Embryonic facial prominence (tissue), 1 donor: Measurements from ENCODE around the gene AKAP10.
"Not testable (repeated sequence)": the region's sequence is repeated elsewhere in the genome, so short reads cannot be mapped to it uniquely, and the experiment has no call there.

Source experiments
- DNase-seq: peaks from one replicate; pipeline ENCODE4 v3.0.0-alpha.2; 2016; ENCODE audit errors: extremely low spot score

Gene AKAP10

DNA sequence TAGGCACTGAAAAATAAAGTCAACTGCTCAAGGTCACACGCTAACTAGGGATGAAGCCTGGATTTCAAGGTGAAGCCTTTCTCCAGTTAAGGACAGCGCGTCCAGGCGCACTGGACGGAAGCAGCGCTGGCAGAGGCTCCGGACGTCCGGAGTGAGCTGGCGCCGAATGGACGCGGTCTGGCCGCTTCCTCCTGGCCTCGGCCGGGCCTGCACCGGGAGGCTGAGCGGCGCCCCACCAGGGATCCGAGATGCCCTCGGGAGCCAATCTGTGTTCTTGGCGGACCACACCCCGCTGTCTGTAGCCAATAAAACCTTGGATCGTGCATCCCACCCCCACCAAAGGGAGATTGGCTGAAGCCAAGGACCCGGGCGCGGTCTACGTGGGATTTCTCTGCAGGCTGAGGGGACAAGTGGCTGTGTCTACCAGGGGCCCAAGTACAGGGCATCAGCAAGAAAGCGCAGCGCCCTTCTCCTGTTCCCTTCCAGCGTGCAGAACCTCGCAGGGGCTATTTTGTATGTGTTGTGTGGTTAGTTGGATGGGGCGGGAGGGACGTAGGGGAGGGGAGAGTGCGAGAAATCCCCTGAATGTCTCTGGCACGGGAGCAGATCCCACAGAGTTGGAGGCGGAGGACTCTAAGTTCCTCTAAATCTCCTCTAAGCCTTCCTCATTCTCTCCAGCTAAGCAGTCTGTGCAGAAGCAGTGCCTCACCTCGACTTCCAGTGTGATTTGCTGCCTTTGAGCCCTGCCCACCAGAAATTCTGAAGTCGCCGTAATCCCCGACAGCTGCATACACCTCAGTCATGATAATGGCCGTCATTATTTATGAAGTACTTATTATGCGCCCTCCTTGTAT, 2.5 kb upstream of the AKAP10 start:
- DNase-seq = no peak

DNA sequence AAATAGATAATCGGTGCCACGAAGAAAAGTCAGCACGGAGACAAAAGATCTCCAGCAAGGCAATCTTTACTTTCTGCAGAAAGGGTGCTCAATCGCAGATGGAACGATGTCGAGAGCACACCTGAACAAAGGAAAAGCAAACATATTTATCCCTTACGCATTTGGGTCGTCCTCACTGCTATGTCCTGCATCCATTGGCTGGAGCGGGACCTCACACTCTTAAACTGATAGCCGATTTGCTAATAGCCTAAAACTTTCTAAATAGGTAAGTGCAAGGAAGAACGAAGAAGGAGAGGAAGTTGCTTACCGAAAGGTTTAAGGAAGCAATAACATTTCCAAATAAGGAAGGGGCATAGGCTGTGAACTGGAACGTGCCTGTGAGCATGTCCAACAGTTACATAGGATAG, 1.2 kb upstream of the AKAP10 start:
- no peak for DNase-seq

DNA sequence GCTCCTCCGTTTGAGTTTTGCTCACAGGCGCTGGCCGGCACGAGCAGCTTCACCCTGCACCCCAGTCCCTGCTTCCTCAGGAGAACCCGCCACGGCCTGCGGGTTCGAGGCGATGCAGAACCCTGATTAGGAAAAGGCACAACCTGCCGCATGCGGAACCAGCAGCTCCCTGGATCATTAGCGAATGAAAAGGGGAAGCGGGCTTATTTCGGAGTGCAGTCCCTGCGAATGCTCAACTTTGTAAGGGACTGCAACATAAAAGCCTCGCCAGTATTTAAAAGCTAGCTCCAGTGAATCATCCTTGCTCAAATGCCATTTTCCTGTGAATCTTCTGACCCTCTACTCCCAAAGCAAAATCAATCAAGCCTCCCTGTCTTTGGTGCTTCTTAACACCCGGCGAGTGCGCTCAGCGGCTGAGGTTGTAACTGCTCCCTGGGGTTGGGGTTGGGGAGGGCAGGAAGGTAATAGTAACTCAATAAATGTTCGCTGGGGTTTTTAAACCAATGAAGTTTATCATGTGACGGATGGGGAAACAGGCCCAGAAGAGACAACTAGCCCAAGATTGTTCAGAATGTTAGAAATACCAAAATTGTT, 678 bp upstream of the AKAP10 start:
- no peak for DNase-seq

DNA sequence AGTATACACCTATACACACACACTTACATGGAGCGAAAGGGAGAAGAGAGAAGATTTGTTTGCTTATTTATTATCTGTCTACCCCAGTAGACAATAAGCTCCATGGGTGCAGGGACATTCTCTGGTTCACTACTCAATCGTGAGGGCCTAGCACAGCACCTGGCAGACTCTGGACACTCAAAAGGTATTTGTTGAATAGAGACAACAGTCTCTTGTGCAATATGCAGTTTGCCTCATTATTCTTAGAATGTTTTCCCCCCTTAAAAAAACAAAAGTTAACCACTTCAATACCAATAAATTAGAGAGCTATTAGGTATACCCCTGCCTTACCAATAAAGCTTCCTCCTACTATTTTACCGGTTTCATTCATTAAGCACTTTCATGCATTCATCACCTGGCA, 2.0 kb downstream of the AKAP10 start:
- DNase-seq = no peak

DNA sequence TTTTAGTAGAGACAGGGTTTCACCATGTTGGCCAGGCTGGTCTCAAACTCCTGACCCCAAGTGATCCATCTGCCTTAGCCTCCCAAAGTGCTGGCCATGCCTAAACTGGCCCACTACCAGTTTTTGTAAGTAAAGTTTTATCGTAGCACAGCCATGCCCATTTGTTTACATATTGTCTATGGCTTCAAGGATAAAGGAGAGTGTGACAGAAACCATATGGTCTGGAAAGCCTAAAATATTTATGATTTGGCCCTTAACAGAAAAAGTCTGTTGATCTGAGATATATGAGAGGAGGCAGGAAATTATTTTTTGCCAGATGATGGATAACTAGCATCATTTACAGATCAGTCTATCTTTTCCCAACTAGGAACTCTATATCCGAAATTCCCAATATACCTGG, 4.5 kb downstream of the AKAP10 start:
- DNase-seq = no peak

- DNase-seq = not testable (repeated sequence)
These were observed 14.7 kb downstream of the AKAP10 start for GRCh38 chr17:19962954-19963353.

DNA sequence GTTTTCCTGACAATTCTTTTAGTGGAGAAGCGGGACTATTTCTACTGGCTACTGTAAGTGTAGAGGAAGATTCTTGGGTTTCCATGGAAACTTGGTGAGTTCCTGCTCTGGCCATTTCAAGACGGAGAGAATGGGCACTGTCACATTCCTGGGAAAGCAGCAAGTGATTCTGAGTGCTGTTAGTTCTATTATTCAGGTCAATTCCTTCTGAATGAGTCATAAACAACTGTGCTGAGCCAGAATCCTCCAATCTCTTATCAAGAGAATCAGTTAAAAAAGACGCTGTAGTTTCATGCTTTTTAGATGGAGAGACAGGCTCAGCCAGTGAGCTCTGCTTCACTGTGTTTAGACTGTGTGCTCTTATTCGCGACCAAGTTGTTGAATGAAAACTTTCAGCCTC, 19.6 kb downstream of the AKAP10 start:
- DNase-seq = no peak

GRCh38 chr17:19955099-19955498, 22.5 kb downstream of the AKAP10 start:
- DNase-seq = no peak

GRCh38 chr17:19951411-19951810, 26.2 kb downstream of the AKAP10 start:
- DNase-seq = not testable (repeated sequence)

DNA sequence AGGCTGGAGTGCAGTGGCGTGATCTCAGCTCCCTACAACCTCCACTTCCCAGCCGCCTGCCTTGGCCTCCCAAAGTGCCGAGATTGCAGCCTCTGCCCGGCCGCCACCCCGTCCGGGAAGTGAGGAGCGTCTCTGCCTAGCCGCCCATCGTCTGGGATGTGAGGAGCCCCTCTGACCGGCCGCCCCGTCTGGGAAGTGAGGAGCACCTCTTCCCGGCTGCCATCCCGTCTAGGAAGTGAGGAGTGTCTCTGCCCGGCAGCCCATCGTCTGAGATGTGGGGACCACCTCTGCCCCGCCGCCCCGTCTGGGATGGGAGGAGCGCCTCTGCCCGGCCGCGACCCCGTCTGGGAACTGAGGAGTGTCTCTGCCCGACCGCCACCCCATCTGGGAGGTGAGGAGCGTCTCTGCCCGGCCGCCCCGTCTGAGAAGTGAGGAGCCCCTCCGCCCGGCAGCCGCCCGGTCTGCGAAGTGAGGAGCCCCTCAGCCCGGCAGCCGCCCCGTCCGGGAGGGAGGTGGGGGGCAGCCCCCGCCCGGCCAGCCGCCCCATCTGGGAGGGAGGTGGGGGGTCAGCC, 26.9 kb downstream of the AKAP10 start:
- DNase-seq = not testable (repeated sequence)

DNA sequence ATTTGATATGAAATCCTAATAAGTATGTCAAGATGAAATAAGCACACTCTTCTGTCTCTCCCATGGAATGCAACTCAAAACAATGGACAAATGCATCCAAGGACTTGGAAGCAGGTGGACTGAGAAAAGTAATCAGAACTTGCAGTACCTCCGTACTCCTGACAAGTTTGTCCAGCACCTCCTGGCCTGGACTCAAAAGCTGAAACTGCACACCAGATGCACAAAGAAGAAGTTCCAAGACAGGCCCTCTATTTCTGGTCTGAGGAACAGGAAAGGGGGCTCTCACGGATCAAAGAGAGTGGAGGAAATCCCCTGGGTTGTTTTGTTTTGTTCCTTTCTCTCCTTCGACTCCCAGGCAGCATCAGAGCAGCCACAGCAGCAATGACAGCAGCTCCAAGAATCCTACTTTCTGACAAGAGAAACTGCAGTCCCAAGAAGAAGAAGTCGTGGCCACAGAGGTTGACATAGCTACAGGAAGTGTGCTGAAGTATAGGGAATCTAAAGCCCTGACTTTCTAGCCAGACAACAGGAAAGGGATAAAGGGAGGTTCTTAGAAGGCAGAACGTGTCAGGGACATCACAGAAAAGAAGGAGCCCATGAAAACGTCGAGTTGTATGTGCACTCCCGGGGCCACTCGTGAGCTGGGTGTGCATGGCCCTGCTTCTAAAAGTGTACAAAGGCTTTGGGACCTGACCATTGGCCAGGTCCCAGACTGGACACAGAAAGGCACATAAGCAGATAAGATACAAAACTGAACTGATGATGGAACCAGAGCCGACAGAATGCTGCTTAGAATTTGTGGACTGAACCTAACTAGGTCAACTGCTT, 29.3 kb downstream of the AKAP10 start:
- DNase-seq = no peak

GRCh38 chr17:19946921-19947320, 30.7 kb downstream of the AKAP10 start:
- no peak for DNase-seq

DNA sequence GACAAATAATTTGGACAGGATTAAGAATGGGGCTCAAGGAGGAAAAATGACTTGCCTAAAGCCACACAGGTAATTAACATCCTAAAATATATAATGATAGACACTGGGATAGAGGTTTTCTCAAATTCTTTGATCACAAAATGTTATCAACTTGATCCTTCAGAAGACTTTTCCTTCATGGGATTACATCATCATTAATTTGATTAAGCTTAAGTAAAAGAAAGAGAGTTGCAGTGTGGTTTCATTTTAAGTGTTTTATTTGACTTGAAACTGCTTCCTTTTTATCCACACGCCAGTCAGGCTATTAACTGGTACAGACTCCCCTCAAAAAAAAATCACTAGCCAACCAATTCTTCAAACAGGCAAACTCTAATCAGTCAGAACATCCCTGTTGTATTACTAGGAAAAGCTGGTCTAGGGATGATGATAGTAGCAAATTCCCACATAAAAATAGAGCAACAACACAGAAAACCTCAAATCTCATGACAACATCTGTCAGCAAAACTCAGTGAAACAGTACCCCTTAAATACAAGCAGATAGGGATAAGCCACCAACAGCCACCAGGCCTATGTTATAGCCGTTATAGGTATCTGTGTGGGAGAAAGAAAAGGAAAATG, 32.5 kb downstream of the AKAP10 start:
- no peak for DNase-seq

DNA sequence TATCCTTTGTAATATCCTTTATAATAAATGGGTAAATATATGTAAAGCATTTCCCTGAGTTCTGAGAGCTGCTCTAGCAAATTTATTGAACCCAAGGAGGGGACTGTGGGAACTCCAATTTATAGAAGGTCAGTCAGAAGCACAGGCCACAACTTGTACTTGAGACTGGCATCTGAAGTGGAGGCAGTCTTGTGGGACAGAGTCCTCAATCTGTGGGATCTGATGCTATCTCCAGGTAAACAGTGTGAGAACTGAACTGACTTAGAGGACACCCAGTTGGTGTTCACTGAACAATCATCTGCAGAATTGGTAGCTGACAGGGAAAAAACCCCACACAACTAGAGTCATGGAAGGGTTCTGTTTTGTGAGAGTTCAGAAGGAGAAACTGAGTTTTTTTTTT, 34.0 kb downstream of the AKAP10 start:
- DNase-seq = no peak

DNA sequence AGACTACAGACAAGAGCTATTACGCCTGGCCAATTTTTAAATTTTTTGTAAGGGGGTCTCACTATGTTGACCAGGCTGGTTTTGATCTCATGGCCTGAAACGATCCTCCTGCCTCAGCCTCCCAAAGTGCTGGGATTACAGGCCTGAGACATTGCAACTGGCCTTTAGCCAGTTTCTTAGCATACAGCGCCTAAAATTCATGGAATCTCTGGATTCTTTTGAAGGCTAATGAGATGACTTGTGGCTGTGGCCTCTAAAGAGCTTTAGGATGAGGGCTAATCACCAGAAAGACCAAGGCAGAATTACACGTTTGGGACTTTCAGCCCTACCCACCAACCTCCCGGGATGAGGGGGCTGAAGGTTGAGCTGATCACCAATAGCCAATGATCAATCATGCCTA, 34.6 kb downstream of the AKAP10 start:
- no peak for DNase-seq

DNA sequence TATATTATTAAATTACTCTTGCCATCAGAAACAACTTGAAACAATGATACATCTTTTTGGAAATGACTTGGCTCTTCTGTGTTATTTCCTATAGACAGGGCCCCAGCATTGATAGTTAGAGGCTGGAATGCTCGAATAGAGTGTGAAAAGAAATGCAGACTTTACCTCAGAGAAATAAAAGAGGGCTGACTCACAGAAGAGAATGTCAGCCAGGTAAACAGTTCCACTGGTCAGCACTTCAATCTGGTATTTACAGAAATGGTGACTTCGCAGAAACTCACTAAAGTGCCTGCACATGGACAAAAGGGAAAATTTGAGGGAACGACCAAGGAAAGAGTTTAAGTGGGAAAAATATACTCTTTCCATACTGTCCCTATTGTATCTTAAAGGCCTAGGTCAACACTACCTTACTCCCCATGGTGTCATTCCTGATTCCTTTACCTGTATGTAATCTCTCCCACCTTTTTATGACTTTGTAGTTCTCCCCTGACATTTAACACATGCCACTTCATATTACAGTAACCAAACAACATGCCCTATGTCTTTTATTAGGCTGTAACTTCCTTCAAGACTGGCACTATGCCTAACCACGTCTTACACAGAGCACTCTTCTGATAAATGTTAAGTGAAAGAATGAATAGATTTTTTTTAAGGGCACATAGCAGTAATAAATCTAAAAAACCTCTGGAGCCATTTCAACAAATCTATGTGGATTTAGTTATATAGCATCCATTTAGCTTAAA, 36.7 kb downstream of the AKAP10 start:
- DNase-seq = no peak

- no peak for DNase-seq
These were observed 37.5 kb downstream of the AKAP10 start for GRCh38 chr17:19939993-19940721.

- DNase-seq = no peak
These were observed 38.9 kb downstream of the AKAP10 start for GRCh38 chr17:19938736-19939135.

DNA sequence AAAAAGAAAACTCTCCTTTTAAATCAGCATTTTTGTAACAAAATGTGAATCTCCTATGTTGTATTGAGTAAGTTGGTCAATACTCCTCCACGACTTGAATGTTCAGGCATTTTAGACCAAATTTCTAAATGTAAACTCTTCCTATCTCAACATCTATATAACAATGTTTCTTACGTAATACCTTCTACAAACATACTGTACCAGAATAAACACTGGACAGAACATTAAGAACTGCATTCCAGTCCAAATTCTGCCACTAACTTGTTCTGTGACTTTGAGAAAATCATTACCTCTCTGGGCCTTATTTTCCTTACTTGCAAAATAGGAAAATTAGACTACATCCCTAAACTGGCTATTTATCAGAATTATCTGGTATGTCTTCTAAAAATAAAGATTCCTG, 40.1 kb downstream of the AKAP10 start:
- DNase-seq = no peak

GRCh38 chr17:19935169-19935568, 42.5 kb downstream of the AKAP10 start:
- DNase-seq = no peak
